ENCODE measurements around the gene CACNA1I. TPM values are rescaled to one million over a fixed set of nuclear protein-coding genes. Genes with fewer than 3 reads are reported as not detected.

Gene CACNA1I
- polyA plus RNA-seq, 1 of the 3 experiments (the other 2 are of a cell fraction): not detected

DNA sequence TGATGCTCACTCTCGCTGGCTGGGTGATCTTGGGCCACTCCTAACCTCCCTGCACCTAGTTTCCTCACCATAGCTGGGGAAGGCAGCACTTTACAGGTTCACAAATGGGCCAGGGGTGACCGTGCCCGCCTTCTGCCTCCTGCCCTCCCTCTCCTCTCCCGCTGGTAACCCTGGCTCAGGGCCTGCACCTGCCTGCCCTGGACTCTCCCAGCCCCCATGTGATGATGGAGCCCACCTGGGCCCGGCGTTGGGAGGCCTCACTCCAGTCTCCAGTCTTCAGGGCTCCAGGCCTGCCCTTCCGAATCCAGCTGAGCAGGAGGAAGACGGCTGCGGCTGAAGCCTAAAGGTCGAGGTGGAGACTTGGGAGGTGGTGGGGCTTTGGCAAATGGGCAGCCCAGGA lies 152.9 kb downstream of the CACNA1I start:
- Histone ChIP-seq H3K36me3 (replicated peaks in 1 of 2; ENCODE audit: control insufficient read depth in 1 of 2, insufficient read depth in 2 of 2, low read length in 1 of 2) (no peaks in the 10 kb centered on the region), H3K9ac (no peak overlapping the region), H3K4me3 (ENCODE audit: low read depth in 2 of 2, low read length in 1 of 2) (no peak overlapping the region), H2AFZ (ENCODE audit: low read depth) (no peak overlapping the region), H3K79me2 (ENCODE audit: insufficient read depth) (no peaks in the 10 kb centered on the region), H3K9me3 (no peaks in the 10 kb centered on the region), H3F3A (replicated peaks; ENCODE audit: insufficient read depth) (no peaks in the 10 kb centered on the region), H3K4me1 (ENCODE audit: control insufficient read depth in 1 of 2, insufficient read depth in 2 of 2, low read depth in 1 of 2, low read length in 1 of 2) (peaks cover 0 to 2% of the 10 kb centered on the region in 2 experiments; a peak in 1 of 4 replicates), H3K4me2 (no peak overlapping the region), H3K27me3 (ENCODE audit: insufficient read depth) (no peaks in the 10 kb centered on the region), H4K20me1 (ENCODE audit: insufficient read depth) (no peaks in the 10 kb centered on the region), H3K9me2 (no peaks in the 10 kb centered on the region), H3K27ac (ENCODE audit: low read depth in 2 of 2, low read length in 1 of 2) (no peak overlapping the region)
- DNase-seq: no peak
- ChIA-PET POLR2A (no interaction called here), CTCF (no interaction called here)
- no peak for TF ChIP-seq TAF1 (IDR thresholded peaks at IDR 0.05; ENCODE audit: borderline replicate concordance, low read depth, low read length)
- no peak for TF ChIP-seq ELF1 (IDR thresholded peaks at IDR 0.05)
- TF ChIP-seq NFIC (IDR thresholded peaks at IDR 0.05; ENCODE audit: borderline replicate concordance): no peak
- TF ChIP-seq, protein P1, sequence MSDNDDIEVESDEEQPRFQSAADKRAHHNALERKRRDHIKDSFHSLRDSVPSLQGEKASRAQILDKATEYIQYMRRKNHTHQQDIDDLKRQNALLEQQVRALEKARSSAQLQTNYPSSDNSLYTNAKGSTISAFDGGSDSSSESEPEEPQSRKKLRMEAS (IDR thresholded peaks at IDR 0.05; ENCODE audit: low read depth): no peak
- WGBS (ENCODE audit: low lambda C conversion rate): 43% methylated on average over 7 of the region's 10 CpGs

DNA sequence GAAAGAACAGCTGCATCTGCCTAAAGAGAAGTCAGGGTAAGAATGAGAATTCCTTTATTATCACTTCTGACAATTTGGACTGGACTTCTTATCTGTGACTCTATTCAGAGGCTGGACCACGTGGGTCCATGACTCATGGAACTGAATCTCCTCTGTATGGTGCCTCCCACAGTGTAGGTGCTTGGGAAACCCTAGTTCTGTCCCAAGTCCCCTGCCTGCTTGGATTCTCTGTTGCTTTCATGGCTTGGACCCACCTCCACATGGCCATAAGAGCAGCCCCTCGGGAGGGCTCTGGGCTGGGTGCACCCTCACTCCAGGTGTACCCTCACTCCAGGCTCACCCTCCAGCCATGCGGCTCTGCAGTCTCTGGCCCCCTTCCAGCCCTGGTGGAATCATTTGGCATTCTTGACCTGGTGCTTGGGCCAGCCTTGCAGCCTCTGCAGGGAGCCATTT lies 153.4 kb downstream of the CACNA1I start:
- Histone ChIP-seq H3K27ac (ENCODE audit: low read depth in 2 of 2, low read length in 1 of 2) (no peak overlapping the region), H3K27me3 (ENCODE audit: insufficient read depth) (no peaks in the 10 kb centered on the region), H3K9me3 (no peaks in the 10 kb centered on the region), H4K20me1 (ENCODE audit: insufficient read depth) (no peaks in the 10 kb centered on the region), H3K36me3 (replicated peaks in 1 of 2; ENCODE audit: control insufficient read depth in 1 of 2, insufficient read depth in 2 of 2, low read length in 1 of 2) (no peaks in the 10 kb centered on the region), H3K9me2 (no peaks in the 10 kb centered on the region), H3K4me1 (ENCODE audit: control insufficient read depth in 1 of 2, insufficient read depth in 2 of 2, low read depth in 1 of 2, low read length in 1 of 2) (peaks cover 0 to 2% of the 10 kb centered on the region in 2 experiments; a peak in 1 of 4 replicates), H3K4me3 (ENCODE audit: low read depth in 2 of 2, low read length in 1 of 2) (no peak overlapping the region), H3K79me2 (ENCODE audit: insufficient read depth) (no peaks in the 10 kb centered on the region), H2AFZ (ENCODE audit: low read depth) (no peak overlapping the region), H3K9ac (no peak overlapping the region), H3F3A (replicated peaks; ENCODE audit: insufficient read depth) (no peaks in the 10 kb centered on the region), H3K4me2 (no peak overlapping the region)
- ChIA-PET POLR2A (no interaction called here), CTCF (no interaction called here)
- TF ChIP-seq, protein P2, sequence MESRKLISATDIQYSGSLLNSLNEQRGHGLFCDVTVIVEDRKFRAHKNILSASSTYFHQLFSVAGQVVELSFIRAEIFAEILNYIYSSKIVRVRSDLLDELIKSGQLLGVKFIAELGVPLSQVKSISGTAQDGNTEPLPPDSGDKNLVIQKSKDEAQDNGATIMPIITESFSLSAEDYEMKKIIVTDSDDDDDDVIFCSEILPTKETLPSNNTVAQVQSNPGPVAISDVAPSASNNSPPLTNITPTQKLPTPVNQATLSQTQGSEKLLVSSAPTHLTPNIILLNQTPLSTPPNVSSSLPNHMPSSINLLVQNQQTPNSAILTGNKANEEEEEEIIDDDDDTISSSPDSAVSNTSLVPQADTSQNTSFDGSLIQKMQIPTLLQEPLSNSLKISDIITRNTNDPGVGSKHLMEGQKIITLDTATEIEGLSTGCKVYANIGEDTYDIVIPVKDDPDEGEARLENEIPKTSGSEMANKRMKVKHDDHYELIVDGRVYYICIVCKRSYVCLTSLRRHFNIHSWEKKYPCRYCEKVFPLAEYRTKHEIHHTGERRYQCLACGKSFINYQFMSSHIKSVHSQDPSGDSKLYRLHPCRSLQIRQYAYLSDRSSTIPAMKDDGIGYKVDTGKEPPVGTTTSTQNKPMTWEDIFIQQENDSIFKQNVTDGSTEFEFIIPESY (IDR thresholded peaks at IDR 0.05; ENCODE audit: borderline replicate concordance, low read depth): no peak
- TF ChIP-seq GABPA (IDR thresholded peaks at IDR 0.05; ENCODE audit: low read depth) (no peak), MEF2A (IDR thresholded peaks at IDR 0.05; ENCODE audit: borderline replicate concordance, low read depth) (no peak), NRF1 (IDR thresholded peaks at IDR 0.05; ENCODE audit: low read depth, low read length) (no peak), ELF1 (IDR thresholded peaks at IDR 0.05) (no peak), CHD2 (IDR thresholded peaks at IDR 0.05; ENCODE audit: low read length, partially characterized antibody) (no peak), RAD21 (IDR thresholded peaks at IDR 0.05; ENCODE audit: low read length) (no peak), RFX5 (IDR thresholded peaks at IDR 0.05; ENCODE audit: low read length) (no peak), NFIC (IDR thresholded peaks at IDR 0.05; ENCODE audit: borderline replicate concordance) (no peak), TCF12 (IDR thresholded peaks at IDR 0.05) (no peak)
- TF ChIP-seq, protein P3, sequence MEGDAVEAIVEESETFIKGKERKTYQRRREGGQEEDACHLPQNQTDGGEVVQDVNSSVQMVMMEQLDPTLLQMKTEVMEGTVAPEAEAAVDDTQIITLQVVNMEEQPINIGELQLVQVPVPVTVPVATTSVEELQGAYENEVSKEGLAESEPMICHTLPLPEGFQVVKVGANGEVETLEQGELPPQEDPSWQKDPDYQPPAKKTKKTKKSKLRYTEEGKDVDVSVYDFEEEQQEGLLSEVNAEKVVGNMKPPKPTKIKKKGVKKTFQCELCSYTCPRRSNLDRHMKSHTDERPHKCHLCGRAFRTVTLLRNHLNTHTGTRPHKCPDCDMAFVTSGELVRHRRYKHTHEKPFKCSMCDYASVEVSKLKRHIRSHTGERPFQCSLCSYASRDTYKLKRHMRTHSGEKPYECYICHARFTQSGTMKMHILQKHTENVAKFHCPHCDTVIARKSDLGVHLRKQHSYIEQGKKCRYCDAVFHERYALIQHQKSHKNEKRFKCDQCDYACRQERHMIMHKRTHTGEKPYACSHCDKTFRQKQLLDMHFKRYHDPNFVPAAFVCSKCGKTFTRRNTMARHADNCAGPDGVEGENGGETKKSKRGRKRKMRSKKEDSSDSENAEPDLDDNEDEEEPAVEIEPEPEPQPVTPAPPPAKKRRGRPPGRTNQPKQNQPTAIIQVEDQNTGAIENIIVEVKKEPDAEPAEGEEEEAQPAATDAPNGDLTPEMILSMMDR (IDR thresholded peaks at IDR 0.05): no peak
- TF ChIP-seq, protein P4, sequence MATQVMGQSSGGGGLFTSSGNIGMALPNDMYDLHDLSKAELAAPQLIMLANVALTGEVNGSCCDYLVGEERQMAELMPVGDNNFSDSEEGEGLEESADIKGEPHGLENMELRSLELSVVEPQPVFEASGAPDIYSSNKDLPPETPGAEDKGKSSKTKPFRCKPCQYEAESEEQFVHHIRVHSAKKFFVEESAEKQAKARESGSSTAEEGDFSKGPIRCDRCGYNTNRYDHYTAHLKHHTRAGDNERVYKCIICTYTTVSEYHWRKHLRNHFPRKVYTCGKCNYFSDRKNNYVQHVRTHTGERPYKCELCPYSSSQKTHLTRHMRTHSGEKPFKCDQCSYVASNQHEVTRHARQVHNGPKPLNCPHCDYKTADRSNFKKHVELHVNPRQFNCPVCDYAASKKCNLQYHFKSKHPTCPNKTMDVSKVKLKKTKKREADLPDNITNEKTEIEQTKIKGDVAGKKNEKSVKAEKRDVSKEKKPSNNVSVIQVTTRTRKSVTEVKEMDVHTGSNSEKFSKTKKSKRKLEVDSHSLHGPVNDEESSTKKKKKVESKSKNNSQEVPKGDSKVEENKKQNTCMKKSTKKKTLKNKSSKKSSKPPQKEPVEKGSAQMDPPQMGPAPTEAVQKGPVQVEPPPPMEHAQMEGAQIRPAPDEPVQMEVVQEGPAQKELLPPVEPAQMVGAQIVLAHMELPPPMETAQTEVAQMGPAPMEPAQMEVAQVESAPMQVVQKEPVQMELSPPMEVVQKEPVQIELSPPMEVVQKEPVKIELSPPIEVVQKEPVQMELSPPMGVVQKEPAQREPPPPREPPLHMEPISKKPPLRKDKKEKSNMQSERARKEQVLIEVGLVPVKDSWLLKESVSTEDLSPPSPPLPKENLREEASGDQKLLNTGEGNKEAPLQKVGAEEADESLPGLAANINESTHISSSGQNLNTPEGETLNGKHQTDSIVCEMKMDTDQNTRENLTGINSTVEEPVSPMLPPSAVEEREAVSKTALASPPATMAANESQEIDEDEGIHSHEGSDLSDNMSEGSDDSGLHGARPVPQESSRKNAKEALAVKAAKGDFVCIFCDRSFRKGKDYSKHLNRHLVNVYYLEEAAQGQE (IDR thresholded peaks at IDR 0.05; ENCODE audit: low read depth, low read length): no peak
- TF ChIP-seq, protein P5, sequence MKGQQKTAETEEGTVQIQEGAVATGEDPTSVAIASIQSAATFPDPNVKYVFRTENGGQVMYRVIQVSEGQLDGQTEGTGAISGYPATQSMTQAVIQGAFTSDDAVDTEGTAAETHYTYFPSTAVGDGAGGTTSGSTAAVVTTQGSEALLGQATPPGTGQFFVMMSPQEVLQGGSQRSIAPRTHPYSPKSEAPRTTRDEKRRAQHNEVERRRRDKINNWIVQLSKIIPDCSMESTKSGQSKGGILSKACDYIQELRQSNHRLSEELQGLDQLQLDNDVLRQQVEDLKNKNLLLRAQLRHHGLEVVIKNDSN (IDR thresholded peaks at IDR 0.05; ENCODE audit: borderline replicate concordance, low read depth): no peak
- no CpG with 5 or more reads among the region's 3 CpGs for WGBS (ENCODE audit: low lambda C conversion rate)
- no peak for DNase-seq

Measured in SK-N-SH (cell line).